Umbilical cord (tissue), 2 donors: ENCODE data around the gene ADAM12. TPM values are rescaled to one million over a fixed set of nuclear protein-coding genes. Genes with fewer than 3 reads are reported as not detected.

Source experiments
- DNase-seq: peaks from one replicate; pipeline ENCODE4 v3.0.0-alpha.2; 2015; ENCODE audit warnings: low spot score
- total RNA-seq: library from RNA; depleted of rRNA; stranded (reverse); fragments of >200 nt; gene quantifications from one replicate; pipeline ENCODE4 v1.2.3, GENCODE V29; 2014; ENCODE audit warnings: low replicate concordance; ENCODE audit not compliant: insufficient read depth

ADAM12 gene, protein sequence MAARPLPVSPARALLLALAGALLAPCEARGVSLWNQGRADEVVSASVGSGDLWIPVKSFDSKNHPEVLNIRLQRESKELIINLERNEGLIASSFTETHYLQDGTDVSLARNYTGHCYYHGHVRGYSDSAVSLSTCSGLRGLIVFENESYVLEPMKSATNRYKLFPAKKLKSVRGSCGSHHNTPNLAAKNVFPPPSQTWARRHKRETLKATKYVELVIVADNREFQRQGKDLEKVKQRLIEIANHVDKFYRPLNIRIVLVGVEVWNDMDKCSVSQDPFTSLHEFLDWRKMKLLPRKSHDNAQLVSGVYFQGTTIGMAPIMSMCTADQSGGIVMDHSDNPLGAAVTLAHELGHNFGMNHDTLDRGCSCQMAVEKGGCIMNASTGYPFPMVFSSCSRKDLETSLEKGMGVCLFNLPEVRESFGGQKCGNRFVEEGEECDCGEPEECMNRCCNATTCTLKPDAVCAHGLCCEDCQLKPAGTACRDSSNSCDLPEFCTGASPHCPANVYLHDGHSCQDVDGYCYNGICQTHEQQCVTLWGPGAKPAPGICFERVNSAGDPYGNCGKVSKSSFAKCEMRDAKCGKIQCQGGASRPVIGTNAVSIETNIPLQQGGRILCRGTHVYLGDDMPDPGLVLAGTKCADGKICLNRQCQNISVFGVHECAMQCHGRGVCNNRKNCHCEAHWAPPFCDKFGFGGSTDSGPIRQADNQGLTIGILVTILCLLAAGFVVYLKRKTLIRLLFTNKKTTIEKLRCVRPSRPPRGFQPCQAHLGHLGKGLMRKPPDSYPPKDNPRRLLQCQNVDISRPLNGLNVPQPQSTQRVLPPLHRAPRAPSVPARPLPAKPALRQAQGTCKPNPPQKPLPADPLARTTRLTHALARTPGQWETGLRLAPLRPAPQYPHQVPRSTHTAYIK
- 196 TPM for total RNA-seq

DNA sequence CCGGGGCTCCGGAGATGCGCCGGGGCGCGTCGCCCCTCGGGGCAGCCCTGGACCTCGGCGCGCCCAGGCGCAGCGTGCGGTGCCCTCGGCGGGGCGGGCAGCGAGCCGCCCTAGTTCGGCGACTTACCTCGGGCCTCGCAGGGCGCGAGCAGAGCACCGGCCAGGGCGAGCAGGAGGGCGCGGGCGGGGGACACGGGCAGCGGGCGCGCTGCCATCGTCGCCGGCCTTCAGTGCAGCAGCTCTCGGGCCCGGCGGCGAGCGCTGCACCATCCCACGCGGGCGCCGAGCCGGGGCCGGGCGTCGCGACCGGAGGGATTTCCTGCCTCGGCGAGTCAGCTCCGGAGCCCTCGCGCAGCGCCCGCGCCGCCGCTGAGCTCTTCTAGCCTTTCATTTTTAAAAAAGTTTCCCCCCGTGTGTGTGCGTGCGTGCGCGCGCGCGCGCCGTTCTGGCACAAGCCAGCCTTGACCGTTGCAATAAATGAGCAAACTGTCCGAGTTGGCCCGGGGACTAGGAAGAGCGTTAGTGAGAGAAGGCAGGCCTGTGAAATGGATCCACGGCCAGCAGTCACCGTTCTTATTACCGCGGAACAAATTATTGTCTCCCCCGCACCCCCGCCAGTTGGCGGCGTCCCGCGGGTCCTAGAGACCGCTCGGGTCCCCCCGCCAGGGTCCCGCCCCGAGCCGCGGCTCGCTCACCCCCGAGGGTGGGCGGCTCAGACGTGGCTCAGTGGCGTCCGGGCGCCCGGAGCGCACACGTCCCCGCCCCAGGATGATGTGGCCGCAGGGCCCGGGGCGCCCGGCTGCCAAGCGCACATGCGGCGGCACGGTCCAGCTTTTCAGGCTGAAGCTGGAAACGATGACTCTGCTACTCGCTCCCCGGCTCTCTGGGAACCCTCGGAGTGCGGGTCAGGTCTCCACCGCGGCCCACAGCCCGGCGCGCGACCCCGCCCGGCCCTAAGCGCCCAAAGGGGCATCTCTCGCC is at the start of gene ADAM12:
TSS of gene ADAM12 (minus strand) at position 547 of the 981 bp plus-strand sequence. CDS start at position 215, 332 bp downstream.
- DNase-seq = peak; percentile 62

DNA sequence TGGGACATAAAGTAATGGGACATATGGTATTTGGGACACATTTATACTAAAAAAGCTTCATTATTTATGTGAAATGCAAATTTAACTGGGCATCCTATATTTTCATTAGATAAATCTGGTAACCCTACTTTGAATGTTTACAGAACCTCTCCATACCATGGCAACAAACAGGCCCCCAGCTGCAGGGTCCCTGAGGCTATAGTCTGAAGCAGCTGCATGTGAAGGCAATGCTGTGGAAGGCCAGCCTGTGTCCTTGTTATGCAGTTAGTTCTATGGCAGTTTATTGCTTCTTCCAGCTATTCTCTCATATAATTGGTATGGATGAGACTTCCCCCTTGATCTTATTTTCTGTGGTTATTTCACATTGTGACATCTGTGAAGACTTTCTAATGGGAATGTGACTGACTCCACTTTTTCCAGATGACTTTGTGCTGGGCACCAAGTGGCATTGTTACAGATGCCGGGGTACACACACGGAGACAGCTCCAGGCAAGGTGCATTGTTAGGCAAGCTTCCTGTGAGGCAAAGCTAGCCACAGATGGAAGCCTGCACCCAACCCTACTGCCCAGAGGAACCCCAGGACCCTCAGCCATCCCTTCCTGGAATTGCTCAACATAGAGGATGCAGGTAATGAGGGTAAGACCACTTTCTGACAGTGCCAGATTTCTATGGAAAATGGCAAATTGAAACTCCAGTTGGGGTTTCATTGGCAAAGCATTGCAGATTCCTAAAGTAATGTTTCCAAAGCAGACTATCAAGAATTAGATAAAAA is 49.5 kb upstream of the ADAM12 start:
- DNase-seq = peak; percentile 5

DNA sequence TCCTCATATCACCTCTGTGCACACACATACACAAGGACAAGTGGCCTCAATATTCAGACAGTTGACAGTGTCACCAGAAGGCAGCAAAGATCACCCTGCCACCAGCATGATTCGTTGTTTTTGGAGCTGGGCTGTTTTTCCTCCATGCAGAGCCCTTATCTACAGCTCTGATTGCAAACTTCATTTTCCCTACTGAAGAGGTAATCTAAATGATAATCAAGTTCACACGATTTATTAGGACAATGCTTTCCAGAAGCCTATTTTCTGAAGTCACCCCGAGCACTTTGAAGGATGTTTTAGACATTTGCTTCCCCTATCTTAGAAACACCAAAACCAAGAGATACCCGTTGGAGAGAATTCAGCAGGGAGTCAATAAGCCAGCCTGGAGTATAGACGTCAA is 46.0 kb upstream of the ADAM12 start:
- DNase-seq = no peak

DNA sequence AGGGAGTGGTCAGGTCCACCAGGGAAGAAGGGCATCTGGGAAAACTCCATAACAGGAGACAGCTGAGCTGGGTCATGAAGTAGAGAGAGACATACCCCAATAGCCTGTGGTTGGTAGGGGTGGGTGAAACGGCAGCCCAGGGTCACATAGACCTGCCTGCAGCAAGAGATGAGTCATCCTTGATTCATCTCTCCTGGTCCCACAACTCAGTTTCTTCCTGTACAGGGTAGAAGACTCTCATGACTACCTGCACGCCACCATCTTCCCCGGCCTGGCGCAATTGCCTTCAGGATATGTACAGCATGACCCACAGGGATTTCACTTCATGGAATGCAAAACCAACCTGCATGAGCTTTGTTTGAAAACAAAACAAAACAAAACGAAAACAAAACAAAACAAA is 45.1 kb upstream of the ADAM12 start:
- no peak for DNase-seq

DNA sequence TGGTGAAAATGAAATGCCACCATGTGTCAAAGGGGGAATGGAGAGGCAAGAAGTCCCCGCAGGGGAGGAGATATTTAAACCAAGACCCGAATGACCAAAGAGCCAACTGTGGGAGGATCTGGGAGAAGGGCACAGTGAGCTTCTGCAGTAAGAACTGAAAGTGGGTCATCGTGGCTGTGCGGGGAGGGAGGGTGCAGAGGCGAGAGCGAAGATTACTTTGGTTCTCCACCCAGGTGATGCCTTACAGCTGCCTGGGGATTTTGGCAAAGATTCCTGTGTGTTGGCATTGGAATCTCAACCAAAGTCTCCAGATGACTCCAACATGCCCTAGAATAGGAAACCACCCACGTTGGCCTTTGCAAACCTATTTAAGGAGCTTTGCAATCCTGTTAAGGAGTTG is 44.2 kb upstream of the ADAM12 start:
- DNase-seq = no peak

DNA sequence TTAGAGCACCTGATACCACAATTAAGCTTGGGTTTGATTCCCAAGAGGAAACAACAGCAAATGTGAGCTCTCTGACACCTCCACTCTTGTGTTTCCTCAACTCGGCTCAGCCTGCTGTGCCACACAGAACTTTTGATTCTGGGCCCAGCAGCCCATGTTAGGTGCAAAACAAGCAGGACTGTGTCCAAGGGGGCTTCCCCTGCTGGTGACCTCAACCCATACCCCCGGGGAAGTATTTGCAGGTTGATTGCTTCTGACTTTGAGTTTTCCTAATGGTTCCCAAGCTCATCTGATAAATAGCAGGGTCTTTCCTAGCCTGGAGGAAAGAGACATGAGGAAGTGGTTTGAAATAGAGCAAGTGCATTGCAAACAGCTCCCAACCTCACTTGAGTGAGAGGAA is 43.5 kb upstream of the ADAM12 start:
- DNase-seq = no peak

DNA sequence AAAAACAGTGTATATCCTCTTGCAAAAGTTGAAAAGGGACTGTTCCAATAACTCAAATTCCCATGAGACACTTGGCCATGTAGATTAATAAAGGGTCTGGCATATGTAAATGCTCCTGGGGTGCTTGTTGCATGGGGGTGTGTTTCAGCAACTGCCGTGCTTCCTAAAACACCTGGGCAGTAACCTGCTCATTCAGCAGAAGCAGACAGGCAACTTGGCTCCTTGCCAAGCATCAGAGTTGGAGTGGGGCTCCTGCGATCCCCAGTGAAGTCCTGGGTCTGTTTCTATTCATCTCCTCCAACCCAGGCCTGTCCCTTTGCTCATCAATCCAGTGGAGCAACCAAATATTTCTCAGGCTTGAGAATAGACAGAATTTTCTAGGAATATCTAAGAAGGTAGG is 42.2 kb upstream of the ADAM12 start:
- DNase-seq = no peak

DNA sequence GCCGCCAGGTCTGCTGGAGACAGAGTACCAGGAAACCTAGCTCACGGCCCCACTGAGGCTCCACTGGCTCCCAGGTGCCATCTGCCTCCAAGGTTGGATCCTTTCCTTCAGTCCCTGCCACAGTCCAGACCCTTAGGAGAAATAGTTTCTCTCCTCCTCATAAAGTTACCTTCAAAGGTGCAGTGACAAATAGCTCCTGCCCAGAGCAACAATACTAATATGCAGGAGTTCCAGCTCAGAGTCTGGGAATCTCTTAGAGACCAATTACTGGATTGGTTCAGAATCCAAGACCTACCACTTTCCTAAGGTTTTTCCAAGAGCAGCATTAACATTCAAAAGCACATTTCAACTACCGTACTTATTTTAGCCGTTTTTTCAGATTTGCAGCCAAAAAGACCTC is 41.0 kb upstream of the ADAM12 start:
- DNase-seq = no peak

DNA sequence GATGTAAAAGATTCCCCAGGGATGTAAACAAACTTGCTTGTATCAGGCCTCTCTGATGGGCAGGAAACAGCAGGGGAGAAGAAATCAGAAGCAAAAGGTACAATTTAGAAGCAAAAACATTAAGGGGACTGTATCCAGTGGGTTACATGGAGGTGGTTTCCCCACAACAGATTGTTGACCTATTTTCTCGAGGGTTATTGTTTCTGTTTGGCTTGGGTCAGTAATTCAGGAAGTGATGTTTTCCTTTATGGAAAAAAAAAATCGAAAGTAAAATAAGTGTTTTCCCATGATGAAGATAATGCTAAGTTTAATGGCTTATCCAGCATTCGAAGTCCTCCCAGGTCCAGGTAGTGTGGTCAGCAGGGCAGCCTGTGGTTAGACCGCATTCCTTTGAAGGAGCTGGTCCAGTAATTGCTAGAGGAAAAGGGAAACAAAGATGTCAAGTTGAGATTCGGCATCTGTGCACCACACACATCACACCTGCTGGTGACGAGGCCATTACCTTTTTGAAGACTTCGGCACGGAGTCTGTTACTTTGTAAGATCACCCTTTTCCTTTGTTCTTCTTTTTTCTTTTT is 37.3 kb upstream of the ADAM12 start:
- no peak for DNase-seq

DNA sequence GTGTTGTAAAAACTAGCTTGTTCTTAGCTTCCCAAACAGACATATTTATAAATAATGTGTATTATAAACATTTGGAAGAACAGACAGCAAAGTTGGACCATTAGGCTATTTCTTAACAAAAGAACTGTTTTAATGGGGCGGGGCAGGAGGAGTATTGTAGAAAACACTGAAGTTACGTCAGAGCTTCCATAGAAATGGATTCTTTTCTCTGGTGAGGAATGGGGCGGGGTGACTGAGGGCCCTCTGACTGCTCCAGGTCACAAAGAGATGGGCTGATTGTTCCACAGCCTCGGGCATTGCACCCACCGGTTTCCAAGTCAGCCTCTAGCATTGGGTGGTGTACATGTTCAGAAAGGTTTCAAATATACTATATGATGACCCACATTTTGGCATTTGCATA is 36.8 kb upstream of the ADAM12 start:
- DNase-seq = no peak

DNA sequence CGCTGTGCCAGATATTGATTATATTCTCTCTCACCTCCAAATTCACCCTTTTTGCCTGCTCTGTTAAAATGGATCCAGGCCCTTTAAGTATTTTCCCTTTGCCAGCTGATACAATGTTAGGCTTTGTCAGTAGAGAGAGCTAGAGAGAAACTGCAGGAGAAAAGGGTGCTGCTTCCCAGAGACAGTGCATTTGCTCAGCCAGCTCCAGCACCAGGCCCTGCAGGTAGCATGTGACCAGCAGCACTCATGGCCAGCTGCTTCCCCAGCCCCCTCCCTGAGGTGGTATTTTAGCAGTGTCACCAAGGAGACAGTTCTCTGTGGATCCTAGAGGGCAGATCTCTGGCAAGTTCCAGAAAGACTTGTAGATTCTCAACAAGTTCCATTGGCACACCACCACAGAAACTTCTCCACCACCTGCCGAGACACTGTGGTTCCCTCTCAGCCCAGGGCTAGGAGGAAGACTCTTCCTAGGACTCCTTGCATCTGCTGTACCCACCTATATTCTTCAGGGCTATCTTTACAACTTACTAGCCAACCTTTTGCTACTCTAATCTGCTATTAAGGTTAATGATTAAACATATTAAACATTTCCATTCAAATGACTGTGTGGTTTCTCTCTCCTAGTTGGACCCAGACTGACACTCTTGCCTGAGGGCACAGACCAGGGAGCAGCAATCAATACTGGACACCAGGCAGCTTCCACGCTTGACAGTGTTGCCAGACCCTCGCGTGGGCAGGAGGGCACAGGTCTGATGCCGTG is 35.6 kb upstream of the ADAM12 start:
- no peak for DNase-seq

DNA sequence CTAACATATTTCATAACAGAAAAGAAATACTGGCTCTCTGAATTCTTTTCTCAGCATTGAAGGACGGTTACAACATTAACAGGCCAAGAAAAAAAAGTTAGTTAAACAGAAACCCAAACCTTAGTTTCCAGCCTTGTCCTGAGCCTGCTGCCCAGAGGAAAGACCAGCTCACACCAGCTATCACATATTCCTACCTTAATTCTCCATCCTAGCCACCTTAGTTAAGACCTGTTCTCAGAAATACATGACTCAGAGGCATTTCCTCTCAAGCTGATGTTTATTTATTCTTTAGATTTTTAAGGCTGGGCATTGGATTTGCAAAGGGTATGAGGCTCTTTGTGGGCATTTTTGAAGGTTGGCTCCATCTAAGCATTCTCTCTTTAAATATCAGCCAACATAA is 34.3 kb upstream of the ADAM12 start:
- DNase-seq = no peak

DNA sequence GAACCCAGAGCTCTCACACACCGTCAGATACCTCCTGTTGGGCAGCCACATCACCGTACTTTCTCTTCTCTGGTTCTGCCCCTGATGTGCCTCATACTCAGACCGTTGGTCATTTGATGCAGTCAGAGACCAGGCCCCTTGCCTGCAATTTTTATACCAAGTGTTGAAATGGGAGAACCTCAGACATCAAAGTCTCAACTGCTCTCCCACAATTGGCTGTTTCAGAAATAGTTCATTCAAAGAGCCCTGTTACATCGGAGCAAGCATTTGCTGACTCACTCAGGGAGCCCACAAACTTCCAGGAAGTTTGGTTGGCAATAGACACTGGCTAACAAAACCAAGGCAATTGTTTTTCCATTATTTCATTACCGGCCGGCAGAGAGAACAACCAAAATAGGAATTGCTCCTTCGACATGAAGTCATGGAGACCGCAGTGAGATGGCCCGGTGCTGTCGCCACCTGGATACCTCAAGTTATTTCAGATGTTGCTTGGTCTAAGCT is 33.5 kb upstream of the ADAM12 start:
- DNase-seq = peak; percentile 34

DNA sequence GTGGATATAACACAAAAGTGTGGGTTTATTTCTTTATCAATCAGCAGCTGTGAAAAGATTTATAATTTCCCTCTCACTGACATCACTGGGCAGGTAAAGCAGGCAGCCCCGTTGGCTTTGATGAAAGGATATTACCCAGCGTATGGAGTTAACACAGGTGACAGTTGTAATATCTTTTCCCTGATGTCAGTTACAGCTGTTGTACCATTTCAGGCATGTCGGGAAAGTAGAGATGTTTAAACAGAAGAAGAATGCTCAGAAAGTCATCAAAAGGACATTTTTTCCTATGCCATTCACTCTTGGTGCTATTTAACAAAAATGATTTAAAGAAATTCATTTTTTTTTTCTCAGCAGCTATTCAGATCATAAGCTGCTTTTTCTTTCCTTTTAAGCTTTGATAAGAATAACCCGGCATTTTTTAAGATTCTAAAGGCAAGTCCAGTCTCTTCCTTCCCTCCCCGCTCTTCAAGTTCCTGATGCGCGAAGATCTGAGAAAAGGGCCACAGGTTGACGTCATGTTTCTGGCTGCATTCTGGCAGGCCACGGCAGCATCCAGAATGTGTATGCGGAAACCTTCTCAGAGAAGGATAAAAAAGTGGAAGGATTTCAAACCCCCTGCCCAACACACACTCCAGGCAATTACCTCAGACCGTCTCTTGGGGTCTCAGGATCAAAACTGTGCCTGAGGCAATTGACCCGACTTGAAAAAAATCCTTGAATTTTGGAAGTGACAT is 32.5 kb upstream of the ADAM12 start:
- DNase-seq = no peak

DNA sequence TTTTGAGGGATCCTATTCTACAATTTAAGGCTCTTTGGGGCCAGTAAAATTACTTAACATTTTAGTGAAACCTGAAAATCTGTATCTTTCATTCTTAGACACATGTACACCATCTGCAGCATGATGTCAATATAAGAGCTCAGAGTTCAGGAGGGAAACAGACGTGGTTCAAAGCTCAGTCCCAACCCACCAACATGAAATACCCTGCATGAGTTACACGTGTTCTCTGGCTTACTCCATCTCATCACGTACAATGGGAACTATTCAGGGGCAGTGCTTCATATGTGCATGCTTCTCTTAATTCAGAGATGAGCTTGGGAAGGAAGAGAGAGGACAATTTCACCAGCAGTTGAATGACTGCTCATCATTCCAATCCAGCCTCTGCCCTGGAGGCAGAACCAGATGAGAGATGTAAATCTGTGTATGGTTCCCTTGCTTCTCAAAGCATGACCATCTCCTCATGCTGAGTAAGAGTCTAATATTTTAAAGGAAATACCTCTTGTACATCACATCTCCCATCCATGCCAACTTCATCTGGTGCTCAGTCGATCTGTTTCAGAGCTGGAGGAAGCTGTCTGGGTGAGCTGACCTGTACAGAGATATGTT is 29.0 kb upstream of the ADAM12 start:
- no peak for DNase-seq

DNA sequence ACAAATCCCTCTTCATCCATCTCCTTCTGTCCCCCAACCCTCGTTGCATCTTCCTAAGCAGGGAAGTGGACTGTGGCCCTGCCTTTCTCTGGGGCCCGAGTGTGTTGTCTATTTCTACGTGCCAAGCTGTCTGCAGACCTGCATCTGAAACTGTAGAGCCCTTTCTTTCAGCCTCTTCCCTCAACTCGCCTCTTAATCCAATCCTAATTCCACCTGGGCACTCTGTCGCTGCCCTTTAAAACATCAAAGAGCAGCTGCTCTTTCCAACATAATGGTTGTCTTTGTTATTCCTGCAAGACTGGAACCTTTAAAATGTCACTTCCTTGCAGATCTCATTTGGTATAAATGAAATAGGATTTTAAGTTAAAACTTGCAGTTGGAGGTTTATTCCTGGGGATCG is 21.5 kb upstream of the ADAM12 start:
- DNase-seq = no peak

DNA sequence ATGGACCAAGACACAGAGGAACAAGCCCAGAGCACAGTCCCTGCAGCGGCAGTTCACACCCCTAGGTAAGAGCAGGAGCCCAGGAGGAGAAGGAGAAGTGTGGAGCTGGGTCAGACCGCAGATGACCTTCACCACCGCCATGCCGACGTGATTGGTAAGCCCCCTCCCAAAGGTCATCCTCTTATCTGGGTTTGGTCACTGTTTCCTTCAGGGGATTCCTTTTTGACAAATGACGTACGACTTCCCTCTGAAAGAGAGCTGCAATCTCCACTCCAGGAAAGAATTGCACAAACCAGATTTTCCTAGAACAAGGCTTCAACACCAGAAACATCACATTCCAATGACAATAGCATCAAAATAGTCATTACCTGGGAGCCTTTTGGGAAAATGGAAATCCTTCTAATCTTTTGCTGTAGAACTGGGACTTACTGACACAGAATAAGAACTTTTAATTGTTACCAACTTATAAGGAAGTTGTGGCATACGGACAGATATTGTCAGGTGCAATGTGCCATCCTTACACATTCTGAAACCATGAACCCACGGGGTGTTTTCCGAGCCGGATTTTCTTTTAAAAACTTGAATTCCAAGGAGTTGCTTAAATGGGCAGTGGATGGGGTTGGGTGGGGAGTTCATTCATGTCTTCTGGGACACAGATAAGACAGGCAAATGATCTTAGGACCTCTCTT is 20.8 kb upstream of the ADAM12 start:
- no peak for DNase-seq

DNA sequence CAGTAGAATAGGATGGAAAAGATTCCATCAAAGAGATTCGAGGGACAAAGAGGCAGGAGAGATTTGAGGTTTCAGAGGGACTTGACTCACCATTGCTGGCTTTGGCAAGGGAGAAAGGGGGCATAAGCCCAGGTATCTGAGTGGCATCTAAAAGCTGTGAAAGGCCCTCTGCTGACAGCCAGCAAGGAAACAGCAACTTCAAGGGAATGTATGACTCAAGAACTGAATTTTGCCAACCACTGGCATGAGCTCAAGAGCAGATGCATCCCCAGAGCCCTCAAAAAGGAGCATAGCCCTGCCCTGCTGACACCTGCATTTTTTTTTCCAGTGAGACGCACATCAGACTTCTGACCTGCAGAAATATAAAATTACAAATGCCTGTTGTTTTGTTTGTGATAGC is 19.6 kb upstream of the ADAM12 start:
- DNase-seq = no peak
